WTC11 (cell line): ENCODE measurements around the gene AGBL4. TPM values are rescaled to one million over a fixed set of nuclear protein-coding genes. Genes with fewer than 3 reads are reported as not detected.
A peak's percentile ranks its signal among the peaks of the same experiment; 100 is the strongest.

Experiments used
- ATAC-seq: fragments of 200-7000 bp; cut with Tn5 transposase; 2 replicates; pipeline ENCODE4 v1.10.0; 2021; ENCODE audit warnings: mild to moderate bottlenecking, moderate library complexity
- CTCF ChIA-PET: fragments of 300-600 bp; sonication (Branson Sonifier 250); formaldehyde crosslinking; loops from one replicate; lab custom pipeline; 2021; ENCODE audit warnings: antibody characterized with exemption; lab: Charles Lee
- POLR2A ChIA-PET: fragments of 350-600 bp; sonication (Branson Sonifier 250); formaldehyde crosslinking; loops from one replicate; lab custom pipeline; 2021; ENCODE audit warnings: antibody characterized with exemption; lab: Charles Lee
- DNase-seq: peaks from one replicate; pipeline ENCODE4 v3.0.0; 2021; ENCODE audit warnings: low spot score
- H3K27ac Mint-ChIP-seq: 2 replicates; pipeline ENCODE4 v1.8.0; 2021; ENCODE audit warnings: mixed read lengths
- H3K27me3 Mint-ChIP-seq: 2 replicates; pipeline ENCODE4 v1.8.0; 2021; ENCODE audit warnings: low read depth, mild to moderate bottlenecking, moderate library complexity, mixed read lengths
- H3K36me3 Mint-ChIP-seq: 2 replicates; pipeline ENCODE4 v1.8.0; 2021; ENCODE audit warnings: mixed read lengths
- H3K4me1 Mint-ChIP-seq: 2 replicates; pipeline ENCODE4 v1.8.0; 2022; ENCODE audit warnings: mixed read lengths
- H3K4me3 Mint-ChIP-seq: 2 replicates; pipeline ENCODE4 v1.8.0; 2021; ENCODE audit warnings: mild to moderate bottlenecking, moderate library complexity, mixed read lengths
- H3K9me3 Mint-ChIP-seq: 2 replicates; pipeline ENCODE4 v1.8.0; 2021; ENCODE audit warnings: mixed read lengths
- CBFB ChIP-seq: sonication (generic); formaldehyde crosslinking; IDR thresholded peaks from 2 replicates; pipeline ENCODE4 v1.8.1; 2022; ENCODE audit warnings: mild to moderate bottlenecking, low read depth, missing genetic modification reagents
- ELF4 ChIP-seq: sonication (generic); formaldehyde crosslinking; IDR thresholded peaks from 2 replicates; pipeline ENCODE4 v1.8.1; 2022; ENCODE audit warnings: low read depth, mild to moderate bottlenecking, moderate library complexity, missing genetic modification reagents
- EMX1 ChIP-seq: fragments of 250-450 bp; sonication (Bioruptor Pico); IDR thresholded peaks from 2 replicates; pipeline ENCODE4 v1.8.0; 2021; ENCODE audit warnings: mild to moderate bottlenecking
- ETV6 ChIP-seq: sonication (generic); formaldehyde crosslinking; IDR thresholded peaks from 2 replicates; pipeline ENCODE4 v1.8.1; 2022; ENCODE audit warnings: mild to moderate bottlenecking, missing genetic modification reagents
- FOXJ3 ChIP-seq: sonication (generic); formaldehyde crosslinking; IDR thresholded peaks from 2 replicates; pipeline ENCODE4 v1.9.0; 2021; ENCODE audit warnings: missing genetic modification reagents, mild to moderate bottlenecking, borderline replicate concordance
- FOXP1 ChIP-seq: sonication (generic); formaldehyde crosslinking; IDR thresholded peaks from 2 replicates; pipeline ENCODE4 v1.8.0; 2022; ENCODE audit warnings: missing genetic modification reagents, mild to moderate bottlenecking, moderate library complexity, borderline replicate concordance
- GRHL2 ChIP-seq: fragments of 250-450 bp; sonication (Bioruptor Pico); IDR thresholded peaks from 2 replicates; pipeline ENCODE4 v1.8.0; 2022; ENCODE audit warnings: mild to moderate bottlenecking, moderate library complexity; ENCODE audit not compliant: insufficient replicate concordance, severe bottlenecking
- JAZF1 ChIP-seq: fragments of 250-450 bp; sonication (Bioruptor Pico); IDR thresholded peaks from 2 replicates; pipeline ENCODE4 v1.9.0; 2021; ENCODE audit warnings: moderate library complexity, mild to moderate bottlenecking, inconsistent platforms
- MYBL2 ChIP-seq: sonication (generic); formaldehyde crosslinking; IDR thresholded peaks from 2 replicates; pipeline ENCODE4 v1.8.1; 2023; ENCODE audit warnings: mild to moderate bottlenecking, moderate library complexity, missing genetic modification reagents
- NR2C2 ChIP-seq: sonication (generic); formaldehyde crosslinking; IDR thresholded peaks from 2 replicates; pipeline ENCODE4 v1.8.0; 2022; ENCODE audit warnings: mild to moderate bottlenecking, missing genetic modification reagents
- OVOL2 ChIP-seq: fragments of 250-450 bp; sonication (Bioruptor Pico); IDR thresholded peaks from 2 replicates; pipeline ENCODE4 v1.9.0; 2021; ENCODE audit warnings: mild to moderate bottlenecking, borderline replicate concordance
- SOX15 ChIP-seq: fragments of 250-450 bp; sonication (Bioruptor Pico); IDR thresholded peaks from 2 replicates; pipeline ENCODE4 v1.9.0; 2021; ENCODE audit warnings: mild to moderate bottlenecking
- TCF7 ChIP-seq: sonication (generic); formaldehyde crosslinking; IDR thresholded peaks from 2 replicates; pipeline ENCODE4 v1.8.0; 2022; ENCODE audit warnings: mild to moderate bottlenecking, low read depth, missing genetic modification reagents, moderate library complexity
- ZNF121 ChIP-seq: sonication (generic); formaldehyde crosslinking; IDR thresholded peaks from 2 replicates; pipeline ENCODE4 v1.8.0; 2023; ENCODE audit warnings: missing genetic modification reagents
- ZNF219 ChIP-seq: sonication (generic); formaldehyde crosslinking; IDR thresholded peaks from 2 replicates; pipeline ENCODE4 v1.8.0; 2023; ENCODE audit warnings: missing genetic modification reagents, mild to moderate bottlenecking, borderline replicate concordance
- total RNA-seq: library from RNA; stranded (reverse); gene quantifications from 3 replicates; pipeline ENCODE4 v1.2.3, GENCODE V29; 2021
- TF ChIP-seq, protein P1 (sequence below): sonication (generic); formaldehyde crosslinking; IDR thresholded peaks from 2 replicates; pipeline ENCODE4 v1.8.1; 2023; ENCODE audit warnings: mild to moderate bottlenecking, moderate library complexity, missing genetic modification reagents
- TF ChIP-seq, protein P2 (sequence below): sonication (generic); formaldehyde crosslinking; IDR thresholded peaks from 2 replicates; pipeline ENCODE4 v1.8.1; 2022; ENCODE audit warnings: missing genetic modification reagents, borderline replicate concordance
- TF ChIP-seq, protein P3 (sequence below): sonication (generic); formaldehyde crosslinking; IDR thresholded peaks from 2 replicates; pipeline ENCODE4 v1.8.0; 2022; ENCODE audit warnings: mild to moderate bottlenecking, missing genetic modification reagents
- TF ChIP-seq, protein P4 (sequence below): sonication (generic); formaldehyde crosslinking; IDR thresholded peaks from 2 replicates; pipeline ENCODE4 v1.8.1; 2022; ENCODE audit warnings: mild to moderate bottlenecking, missing genetic modification reagents, moderate library complexity, borderline replicate concordance
- TF ChIP-seq, protein P5 (sequence below): sonication (generic); formaldehyde crosslinking; IDR thresholded peaks from 2 replicates; pipeline ENCODE4 v1.8.0; 2022; ENCODE audit warnings: mild to moderate bottlenecking, missing genetic modification reagents

AGBL4 gene
- total RNA-seq, 1 experiment from 2014 or later: 0.87 TPM

DNA sequence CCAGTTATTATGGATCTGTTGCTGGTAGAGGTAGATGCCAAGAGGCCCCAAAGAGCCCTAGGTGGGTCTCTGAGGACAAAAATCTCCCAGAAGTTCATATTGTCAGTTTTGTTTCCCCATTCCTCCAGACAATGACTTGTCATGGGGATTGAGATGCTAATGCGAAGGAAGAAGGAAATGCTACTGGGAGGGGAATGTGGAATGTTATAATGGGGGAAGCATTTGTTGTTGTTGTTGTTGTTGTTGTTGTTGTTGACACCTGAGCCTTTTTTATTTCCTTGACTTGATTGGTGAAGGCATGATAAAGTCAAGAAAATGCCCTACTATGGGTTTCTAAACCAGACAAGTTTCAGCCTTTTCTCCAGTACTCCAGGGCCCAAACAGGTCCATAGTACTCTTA, 1356.0 kb downstream of the AGBL4 start:
- ATAC-seq (peak; percentile 61), DNase-seq (no peak)
- TF ChIP-seq CBFB (CRISPR knock-in tag) (no peak), NR2C2 (no peak), FOXJ3 (no peak), OVOL2 (CRISPR knock-in tag) (no peak), MYBL2 (no peak), ETV6 (no peak), TCF7 (CRISPR knock-in tag) (no peak), SOX15 (CRISPR knock-in tag) (no peak), EMX1 (CRISPR knock-in tag) (no peak), FOXP1 (CRISPR knock-in tag) (no peak), ELF4 (CRISPR knock-in tag) (no peak), JAZF1 (CRISPR knock-in tag) (no peak), ZNF121 (CRISPR knock-in tag) (no peak), GRHL2 (CRISPR knock-in tag) (no peak), ZNF219 (CRISPR knock-in tag) (no peak)
- TF ChIP-seq, protein P1, sequence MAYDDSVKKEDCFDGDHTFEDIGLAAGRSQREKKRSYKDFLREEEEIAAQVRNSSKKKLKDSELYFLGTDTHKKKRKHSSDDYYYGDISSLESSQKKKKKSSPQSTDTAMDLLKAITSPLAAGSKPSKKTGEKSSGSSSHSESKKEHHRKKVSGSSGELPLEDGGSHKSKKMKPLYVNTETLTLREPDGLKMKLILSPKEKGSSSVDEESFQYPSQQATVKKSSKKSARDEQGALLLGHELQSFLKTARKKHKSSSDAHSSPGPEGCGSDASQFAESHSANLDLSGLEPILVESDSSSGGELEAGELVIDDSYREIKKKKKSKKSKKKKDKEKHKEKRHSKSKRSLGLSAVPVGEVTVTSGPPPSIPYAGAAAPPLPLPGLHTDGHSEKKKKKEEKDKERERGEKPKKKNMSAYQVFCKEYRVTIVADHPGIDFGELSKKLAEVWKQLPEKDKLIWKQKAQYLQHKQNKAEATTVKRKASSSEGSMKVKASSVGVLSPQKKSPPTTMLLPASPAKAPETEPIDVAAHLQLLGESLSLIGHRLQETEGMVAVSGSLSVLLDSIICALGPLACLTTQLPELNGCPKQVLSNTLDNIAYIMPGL (CRISPR knock-in tag): no peak
- TF ChIP-seq, protein P2, sequence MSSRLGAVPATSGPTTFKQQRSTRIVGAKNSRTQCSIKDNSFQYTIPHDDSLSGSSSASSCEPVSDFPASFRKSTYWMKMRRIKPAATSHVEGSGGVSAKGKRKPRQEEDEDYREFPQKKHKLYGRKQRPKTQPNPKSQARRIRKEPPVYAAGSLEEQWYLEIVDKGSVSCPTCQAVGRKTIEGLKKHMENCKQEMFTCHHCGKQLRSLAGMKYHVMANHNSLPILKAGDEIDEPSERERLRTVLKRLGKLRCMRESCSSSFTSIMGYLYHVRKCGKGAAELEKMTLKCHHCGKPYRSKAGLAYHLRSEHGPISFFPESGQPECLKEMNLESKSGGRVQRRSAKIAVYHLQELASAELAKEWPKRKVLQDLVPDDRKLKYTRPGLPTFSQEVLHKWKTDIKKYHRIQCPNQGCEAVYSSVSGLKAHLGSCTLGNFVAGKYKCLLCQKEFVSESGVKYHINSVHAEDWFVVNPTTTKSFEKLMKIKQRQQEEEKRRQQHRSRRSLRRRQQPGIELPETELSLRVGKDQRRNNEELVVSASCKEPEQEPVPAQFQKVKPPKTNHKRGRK (CRISPR knock-in tag): no peak
- TF ChIP-seq, protein P3, sequence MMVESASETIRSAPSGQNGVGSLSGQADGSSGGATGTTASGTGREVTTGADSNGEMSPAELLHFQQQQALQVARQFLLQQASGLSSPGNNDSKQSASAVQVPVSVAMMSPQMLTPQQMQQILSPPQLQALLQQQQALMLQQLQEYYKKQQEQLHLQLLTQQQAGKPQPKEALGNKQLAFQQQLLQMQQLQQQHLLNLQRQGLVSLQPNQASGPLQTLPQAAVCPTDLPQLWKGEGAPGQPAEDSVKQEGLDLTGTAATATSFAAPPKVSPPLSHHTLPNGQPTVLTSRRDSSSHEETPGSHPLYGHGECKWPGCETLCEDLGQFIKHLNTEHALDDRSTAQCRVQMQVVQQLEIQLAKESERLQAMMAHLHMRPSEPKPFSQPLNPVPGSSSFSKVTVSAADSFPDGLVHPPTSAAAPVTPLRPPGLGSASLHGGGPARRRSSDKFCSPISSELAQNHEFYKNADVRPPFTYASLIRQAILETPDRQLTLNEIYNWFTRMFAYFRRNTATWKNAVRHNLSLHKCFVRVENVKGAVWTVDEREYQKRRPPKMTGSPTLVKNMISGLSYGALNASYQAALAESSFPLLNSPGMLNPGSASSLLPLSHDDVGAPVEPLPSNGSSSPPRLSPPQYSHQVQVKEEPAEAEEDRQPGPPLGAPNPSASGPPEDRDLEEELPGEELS (CRISPR knock-in tag): no peak
- TF ChIP-seq, protein P4, sequence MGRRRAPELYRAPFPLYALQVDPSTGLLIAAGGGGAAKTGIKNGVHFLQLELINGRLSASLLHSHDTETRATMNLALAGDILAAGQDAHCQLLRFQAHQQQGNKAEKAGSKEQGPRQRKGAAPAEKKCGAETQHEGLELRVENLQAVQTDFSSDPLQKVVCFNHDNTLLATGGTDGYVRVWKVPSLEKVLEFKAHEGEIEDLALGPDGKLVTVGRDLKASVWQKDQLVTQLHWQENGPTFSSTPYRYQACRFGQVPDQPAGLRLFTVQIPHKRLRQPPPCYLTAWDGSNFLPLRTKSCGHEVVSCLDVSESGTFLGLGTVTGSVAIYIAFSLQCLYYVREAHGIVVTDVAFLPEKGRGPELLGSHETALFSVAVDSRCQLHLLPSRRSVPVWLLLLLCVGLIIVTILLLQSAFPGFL: no peak
- TF ChIP-seq, protein P5, sequence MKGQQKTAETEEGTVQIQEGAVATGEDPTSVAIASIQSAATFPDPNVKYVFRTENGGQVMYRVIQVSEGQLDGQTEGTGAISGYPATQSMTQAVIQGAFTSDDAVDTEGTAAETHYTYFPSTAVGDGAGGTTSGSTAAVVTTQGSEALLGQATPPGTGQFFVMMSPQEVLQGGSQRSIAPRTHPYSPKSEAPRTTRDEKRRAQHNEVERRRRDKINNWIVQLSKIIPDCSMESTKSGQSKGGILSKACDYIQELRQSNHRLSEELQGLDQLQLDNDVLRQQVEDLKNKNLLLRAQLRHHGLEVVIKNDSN: no peak
- H3K27me3 Mint-ChIP-seq: no peaks in the 10 kb centered on the region
- peaks cover 11% of the 10 kb centered on the region for H3K9me3 Mint-ChIP-seq
- H3K4me1 Mint-ChIP-seq: peaks cover 35% of the 10 kb centered on the region
- ChIA-PET CTCF (interaction anchor here (3.7 kb wide), 1 partner anchor 9 kb away, joined by 16 read pairs; no protein-coding TSS in a partner anchor), POLR2A (no interaction called here)
- no peak overlapping the region for H3K27ac Mint-ChIP-seq
- H3K36me3 Mint-ChIP-seq: no peaks in the 10 kb centered on the region
- H3K4me3 Mint-ChIP-seq: no peak overlapping the region
